HG03175 (cell line): ENCODE results near the gene IL6ST.

Source experiments
- ATAC-seq: cut with Tn5 transposase; IDR thresholded peaks from one replicate; pipeline ENCODE4 v1.9.1; 2021; ENCODE audit warnings: mild to moderate bottlenecking, moderate library complexity; ENCODE audit not compliant: unreplicated experiment

The IL6ST gene

DNA sequence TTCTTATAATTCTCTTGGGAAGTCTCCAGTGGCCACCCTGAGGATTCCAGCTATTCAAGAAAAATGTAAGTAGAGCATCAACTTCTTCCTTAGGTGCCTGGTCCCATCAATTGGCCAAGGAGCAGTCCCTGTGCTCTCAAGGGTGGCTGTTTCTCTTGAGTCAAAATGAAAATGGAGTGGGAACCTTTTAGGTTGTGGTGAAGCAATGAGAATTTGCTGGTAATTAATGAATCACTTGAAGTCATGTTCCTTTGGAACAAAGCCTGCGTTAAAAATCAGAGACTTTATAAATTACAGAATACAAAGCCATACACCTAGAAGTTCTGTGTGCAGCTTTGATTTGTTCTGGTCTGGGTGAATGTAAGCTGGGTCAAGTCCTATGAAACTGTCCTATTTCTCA, 94.7 kb downstream of the IL6ST start:
- ATAC-seq, result no peak

DNA sequence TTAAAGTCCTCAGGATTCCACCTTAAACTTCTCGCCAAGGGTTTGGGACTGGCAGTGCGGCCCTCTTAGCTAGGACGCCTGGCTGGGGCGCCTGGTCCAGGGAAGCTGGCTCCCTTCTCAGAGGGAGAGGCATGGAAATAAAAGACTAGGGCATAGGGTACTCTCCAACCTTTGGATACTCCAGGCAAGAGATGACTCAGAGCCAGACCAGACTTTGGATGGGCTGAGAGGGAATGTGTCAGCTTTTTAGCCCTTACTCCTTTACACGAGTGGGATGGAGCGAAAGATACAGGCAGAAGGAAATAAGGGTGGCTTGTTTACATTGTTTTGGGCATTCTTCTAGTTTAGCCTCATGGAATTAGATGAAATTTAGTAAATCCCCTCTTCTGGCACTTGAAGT, 95.4 kb downstream of the IL6ST start:
- ATAC-seq, result no peak

DNA sequence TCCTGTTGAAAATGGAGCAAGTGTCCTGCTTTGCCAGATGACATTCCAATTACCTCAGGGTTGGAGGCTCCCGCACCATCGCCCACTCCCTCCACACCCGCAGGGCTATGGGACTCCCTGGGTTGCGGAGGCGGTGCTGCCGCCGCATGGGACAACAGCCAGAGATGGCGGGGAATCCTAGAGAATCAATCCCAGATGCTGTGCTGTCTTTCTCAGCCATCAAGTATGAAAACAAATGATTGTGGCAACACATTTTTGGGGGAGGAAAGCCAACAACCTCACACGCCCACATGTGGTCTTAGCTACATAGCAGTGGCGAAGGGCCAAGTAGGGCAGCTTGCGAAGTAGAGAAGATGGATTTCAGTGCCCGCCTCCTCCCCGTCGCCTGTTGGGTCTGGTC, 96.9 kb downstream of the IL6ST start:
- ATAC-seq, result no peak

DNA sequence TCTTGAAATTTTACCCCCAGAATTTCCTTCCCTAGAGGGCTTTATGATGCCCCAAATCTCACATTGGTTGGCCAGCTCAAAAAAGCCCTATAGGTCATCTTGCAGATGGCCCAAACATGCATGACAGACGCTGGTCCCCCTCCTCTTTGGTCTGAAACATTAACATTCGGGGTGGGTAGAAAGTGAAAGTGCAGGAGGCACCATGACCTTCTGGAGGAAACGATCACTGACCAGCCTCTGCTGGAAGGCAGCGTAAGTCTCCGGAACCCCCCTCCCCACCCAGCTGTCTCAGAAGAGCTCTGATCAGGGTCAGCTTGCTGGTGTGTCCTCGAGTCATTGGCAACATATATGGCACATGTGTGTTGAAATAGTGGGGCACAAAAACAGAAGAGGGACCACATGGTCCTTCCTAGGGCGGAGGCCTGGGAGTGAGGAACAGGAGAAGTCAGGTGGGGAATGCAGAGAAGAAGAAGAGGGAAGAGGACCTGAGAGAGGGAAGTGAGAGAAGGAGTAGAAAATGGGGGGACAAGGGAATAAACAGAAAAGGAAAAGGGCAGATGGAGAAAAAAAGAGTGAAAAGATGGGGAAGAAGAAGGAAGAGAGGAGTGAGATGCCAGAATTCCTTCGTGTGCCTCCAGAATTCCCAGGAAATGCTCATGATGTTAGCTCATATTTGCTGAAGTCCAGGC, 97.4 kb downstream of the IL6ST start:
- ATAC-seq, result no peak

DNA sequence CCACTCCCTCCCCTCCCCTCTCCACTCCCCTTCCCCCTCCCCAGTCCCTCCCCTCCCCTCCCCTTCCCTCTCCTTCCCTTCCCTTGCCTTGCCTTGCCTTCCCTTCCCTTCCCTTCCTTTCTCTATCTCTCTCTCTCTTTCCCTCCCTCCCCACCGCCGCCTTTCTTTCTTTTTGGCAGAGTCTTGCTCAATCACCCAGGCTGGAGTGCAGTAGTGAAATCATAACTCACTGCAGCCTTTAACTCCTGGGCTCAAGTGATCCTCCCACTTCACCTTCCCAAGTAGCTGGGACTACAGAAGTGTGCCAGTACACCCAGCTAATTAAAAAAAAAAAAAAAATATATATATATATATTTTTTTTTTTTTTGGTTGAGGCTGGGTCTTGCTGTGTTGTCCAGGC, 98.1 kb downstream of the IL6ST start:
- no peak for ATAC-seq

DNA sequence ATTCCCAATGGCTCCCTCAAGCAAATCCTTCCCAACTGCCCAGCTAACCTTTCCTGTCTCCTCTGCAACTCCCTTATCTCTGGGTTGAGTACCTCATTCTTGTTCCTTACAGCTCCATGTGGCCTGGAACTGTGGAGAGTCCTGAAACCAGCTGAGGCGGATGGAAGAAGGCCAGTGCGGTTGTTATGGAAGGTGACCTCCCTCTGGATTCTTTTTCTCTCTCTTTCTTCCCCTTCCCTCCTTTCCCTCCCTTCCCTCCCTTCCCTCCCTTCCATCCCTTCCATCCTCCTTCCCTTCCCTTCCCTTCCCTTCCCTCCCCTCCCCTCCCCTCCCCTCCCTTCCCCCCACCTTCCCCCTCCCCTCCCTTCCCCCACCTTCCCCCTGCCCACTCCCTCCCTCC, 98.5 kb downstream of the IL6ST start:
- ATAC-seq, result no peak

DNA sequence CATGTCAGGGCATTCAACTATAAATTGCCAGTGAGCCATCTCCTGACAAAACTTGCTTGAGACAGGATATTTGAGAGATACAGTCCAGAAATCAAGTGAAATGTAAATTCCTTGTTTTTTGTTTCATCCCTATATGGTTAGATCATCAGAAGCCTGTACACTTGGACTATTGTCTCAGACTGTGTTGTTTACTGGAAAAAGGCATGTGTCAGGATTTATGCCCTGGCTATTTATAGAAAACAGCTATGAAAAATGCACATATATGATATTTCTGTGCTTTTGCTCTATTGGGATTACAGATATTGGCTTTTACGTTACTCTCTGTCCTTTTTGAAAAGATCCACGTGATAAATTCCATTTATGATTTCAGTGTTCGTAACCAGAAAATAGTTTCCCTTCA, 99.4 kb downstream of the IL6ST start:
- ATAC-seq, result no peak

DNA sequence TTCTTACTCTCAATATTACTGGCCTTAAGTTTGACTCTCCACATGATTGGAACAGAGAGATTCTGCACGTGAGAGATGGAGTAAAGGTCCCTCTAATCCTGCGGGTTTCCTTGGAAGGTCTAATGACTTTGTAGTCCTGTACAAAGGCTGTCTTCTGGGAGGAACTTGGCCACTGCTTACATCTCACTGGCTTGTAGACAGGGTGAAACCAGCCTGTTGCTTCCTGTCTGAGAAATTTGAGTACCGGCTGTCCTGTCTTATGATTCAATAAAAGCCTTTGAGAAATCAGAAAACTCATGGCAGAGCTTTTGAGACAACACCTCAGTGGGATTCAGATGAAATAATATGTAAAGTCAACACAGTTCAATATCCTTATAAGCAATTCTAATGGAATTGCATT, 100.6 kb downstream of the IL6ST start:
- peak; percentile 42 for ATAC-seq

DNA sequence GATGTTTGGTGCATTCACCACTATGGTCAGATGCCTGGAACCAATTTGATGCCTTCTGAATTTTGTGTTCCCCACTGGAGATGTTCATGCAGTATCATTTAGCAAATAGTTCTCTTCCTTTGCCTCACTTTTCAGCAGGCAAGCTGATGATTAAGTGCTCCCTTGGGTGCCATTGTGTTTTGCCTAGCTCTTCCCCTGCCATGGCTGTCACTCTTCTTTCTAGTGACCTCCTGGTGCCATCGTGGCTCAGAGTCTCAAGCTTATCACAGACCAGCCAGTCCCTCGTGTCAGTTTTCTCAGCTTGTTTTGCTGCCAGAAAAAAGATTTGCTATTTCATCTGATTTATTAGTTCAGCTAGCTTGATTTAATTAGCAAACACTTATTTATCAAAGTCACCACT, 102.3 kb downstream of the IL6ST start:
- no peak for ATAC-seq

DNA sequence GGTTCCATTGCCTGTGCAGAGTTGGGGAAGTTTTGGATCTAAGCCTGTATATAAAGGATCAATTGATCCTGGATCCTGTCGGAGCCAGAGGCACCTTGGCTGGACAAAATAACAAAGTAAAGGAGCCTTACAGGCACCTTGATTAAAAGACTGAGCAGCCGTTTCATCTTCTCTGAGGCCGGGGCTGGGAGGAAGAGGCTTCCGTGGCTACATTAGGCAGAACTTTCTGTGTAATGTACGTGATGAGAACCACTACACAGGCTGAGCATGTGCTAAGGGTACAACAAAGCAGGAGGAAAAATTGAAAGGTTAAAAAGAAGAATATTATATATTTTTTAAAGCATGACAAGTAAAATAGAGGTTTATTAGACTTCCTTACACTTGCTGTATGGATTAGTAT, 106.6 kb downstream of the IL6ST start:
- ATAC-seq, result no peak

DNA sequence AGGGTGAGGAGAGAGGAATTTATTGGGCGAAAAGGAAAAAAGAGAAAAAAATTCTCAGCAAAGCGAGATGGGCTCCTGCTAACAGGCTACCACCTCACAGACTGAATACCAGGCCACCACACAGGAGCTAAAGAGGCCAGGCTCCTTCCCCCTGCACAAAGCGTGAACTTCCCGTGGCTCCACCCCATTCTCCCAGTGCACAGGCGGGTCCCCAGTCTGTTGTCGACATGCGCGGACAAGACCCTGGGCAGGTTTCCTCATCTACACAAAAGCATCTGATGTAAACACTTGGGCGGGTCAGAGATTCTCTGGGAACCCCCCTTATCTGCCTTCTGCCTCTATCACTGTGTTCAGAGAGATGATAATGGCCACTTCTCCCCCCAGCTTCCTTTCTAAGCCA, 109.4 kb downstream of the IL6ST start:
- ATAC-seq, result no peak
